Fibroblast of skin of back (primary cell): ENCODE measurements around the gene KCNA1.

Experiments used
- DNase-seq: peaks from one replicate; pipeline ENCODE4 v3.0.0-alpha.2; 2013

Gene KCNA1

DNA sequence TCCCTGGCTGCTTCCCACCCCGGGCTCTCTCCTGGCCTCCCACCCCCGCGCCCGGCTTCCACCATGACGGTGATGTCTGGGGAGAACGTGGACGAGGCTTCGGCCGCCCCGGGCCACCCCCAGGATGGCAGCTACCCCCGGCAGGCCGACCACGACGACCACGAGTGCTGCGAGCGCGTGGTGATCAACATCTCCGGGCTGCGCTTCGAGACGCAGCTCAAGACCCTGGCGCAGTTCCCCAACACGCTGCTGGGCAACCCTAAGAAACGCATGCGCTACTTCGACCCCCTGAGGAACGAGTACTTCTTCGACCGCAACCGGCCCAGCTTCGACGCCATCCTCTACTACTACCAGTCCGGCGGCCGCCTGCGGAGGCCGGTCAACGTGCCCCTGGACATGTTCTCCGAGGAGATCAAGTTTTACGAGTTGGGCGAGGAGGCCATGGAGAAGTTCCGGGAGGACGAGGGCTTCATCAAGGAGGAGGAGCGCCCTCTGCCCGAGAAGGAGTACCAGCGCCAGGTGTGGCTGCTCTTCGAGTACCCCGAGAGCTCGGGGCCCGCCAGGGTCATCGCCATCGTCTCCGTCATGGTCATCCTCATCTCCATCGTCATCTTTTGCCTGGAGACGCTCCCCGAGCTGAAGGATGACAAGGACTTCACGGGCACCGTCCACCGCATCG is 1.8 kb downstream of the KCNA1 start:
- no peak for DNase-seq

DNA sequence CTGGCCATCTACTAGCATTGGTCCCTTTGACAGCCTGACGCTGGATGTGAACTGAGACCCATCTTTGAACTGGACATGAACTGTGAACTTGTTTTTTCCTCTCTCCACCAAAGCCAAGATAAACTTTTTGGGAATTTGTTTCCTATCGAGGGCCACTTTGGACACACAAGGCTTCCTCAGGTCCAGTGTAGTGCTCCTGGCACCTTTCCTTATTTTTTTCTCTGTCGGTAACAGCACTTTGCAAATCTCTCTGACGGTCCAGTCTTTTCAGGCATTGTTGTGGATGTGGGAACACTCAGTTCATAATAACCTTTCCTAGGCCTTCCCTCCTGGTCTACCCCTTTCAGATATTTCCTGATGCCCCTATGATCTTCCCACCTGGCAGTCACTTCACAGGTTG is 5.0 kb downstream of the KCNA1 start:
- DNase-seq, result no peak

DNA sequence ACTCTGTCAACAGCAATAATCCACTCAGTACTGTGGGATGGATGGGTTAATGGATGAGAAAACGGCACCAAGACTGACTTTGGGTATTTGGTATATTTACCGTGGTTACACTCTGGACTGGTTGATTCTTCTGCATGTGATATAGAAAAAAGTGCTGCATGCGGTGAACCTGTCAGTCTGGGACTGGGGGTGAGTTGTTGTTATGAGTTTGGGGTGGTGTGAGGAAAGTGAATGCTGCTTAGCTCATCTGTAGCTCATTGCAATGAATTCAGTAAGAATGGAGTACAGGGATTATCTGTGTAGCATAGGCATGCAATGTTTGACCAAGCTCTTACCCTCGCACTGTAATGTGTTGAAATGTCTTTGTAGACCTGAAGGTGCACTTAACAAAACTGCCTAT is 6.0 kb downstream of the KCNA1 start:
- no peak for DNase-seq

DNA sequence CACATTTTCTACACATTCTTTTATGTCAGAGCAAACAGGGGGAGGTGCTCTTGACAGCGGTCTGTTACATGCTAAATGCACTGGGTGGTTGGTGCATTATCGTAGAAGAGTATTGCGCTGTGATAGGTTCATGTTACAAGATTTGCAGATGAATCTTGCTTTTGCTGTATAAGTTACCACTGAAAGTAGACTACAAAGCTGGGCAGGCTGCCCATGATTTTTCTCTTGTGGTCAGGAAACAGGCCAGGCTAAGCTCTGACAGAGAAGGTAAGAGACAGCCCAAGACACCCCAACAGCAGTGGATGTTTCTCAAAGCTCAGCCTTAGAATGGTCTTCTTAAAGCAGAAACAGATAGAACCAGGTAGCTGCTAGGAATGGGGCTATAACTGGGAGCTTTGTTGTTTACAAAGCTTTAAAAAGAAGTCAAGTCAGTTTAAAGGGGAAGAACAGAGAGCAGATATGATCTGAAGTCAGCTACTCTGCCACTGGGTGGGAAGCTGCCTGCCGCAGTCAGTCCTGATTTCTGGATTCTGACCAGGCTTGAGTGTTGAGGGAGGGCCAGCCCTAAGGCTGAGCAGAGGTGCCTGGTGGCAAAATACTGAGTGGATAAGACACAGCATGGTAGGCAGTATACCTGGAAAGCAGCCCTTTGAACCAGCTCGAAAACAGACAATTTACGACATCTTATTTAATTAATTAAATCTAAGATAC is 9.4 kb downstream of the KCNA1 start:
- DNase-seq, result peak; percentile 47

DNA sequence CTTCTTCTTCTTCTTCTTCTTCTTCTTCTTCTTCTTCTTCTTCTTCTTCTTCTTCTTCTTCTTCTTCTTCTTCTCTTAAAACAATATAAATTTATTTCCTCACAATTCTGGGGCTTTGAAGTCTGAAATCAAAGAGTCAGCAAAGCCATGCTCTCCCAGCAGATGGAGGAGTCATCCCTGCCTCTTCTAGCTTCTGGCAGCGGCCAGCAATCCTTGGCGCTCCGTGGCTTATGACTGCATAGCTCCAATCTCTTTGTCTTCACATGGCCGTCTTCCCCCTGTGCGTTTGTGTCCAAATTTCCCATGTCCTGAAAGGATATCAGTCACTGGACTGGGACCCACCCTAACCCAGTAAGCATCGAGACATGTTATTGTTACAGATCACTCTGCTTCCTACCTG is 22.9 kb downstream of the KCNA1 start:
- DNase-seq, result no peak

DNA sequence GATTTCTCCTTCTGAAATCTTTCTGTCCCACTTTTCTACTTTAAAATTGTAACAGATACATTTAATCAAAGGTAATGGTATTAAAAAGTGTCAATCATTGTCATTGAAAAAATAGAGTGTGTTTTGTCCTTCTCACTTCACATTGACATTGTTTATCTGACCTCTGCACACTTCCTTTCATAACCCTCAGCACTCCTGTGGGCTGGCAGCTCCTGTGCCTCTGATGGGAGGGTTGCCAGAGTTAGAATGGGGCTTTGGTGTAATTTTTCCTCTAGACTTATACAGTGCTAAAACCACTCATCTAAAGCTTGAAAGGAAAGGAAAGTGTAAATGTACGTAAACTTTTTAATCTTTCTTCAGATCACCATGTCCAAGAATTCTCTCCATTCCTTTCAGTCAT is 23.7 kb downstream of the KCNA1 start:
- DNase-seq, result no peak

DNA sequence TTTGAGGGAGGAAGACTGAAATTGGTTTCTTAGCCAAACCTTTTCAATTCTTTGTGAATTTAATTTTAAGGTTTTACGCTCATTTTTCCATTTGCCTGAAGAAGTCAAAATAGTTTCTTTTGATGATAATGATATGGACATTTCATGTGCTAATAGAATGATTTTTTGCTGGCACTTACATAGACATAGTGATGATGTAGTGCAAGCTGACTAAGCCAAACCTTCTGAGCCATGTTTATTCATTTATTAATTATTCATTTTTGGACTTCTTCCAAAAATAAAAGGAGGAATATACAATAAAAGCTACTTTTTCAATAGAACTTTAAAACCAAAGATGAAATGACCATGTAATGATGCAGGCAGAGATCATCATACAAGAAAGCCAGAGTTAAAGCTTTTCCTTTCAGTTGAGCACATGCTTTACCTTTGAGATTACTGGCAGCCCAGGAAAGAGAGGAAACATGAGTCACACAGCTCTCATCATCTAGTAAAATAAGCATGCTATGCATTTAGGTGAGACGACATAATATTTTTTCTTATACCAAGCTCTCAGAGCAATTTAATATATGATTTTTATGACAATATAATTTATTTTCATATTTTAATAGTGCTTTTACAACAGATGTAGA is 24.8 kb downstream of the KCNA1 start:
- DNase-seq, result peak; percentile 57

DNA sequence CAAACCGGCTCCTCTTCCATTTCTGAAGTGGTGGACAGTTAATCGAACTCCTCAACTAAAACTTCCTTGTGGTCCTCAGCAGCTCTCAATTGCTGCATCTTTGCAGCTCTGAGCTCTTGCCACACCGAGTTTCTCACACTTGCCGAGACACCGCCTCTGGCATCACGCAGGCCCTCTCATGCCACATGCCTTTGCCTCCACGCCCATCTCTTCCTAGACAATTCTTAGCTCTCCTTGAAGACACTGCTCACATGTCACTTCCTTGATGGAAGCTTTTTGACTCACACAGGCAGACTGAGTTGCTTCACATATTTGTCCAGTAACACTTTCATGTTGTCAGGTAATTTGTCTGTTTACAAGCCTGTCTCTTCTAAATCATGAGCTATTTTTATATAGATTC is 29.2 kb downstream of the KCNA1 start:
- DNase-seq, result no peak

DNA sequence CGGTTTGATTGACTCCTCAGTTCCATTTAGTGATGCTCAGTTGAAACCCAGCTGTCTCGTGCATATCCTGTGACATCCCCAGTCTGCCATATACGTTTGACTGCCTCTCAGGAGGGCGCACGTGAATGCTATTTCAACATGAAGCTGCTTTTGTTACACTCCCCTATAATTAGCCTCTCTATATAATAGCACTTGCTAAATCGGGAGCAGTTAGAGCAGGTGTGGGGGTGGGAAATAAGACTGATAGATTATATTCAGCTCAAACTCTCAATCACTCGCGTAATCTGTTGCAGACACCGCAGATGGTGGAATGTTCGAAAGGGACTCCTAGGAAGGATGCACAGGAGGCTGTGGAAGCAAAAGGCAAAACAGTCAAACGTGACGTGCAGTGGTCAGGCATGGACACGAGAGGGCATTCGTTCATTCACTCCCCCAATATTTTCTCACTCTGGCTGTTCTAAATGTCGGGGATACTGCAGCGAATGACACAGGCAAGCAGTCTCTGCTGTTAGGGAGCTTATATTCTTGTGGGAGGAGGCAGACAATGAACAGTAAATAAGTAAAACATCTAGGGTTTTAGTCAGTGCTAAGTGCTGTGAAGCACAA is 29.8 kb downstream of the KCNA1 start:
- DNase-seq, result no peak

DNA sequence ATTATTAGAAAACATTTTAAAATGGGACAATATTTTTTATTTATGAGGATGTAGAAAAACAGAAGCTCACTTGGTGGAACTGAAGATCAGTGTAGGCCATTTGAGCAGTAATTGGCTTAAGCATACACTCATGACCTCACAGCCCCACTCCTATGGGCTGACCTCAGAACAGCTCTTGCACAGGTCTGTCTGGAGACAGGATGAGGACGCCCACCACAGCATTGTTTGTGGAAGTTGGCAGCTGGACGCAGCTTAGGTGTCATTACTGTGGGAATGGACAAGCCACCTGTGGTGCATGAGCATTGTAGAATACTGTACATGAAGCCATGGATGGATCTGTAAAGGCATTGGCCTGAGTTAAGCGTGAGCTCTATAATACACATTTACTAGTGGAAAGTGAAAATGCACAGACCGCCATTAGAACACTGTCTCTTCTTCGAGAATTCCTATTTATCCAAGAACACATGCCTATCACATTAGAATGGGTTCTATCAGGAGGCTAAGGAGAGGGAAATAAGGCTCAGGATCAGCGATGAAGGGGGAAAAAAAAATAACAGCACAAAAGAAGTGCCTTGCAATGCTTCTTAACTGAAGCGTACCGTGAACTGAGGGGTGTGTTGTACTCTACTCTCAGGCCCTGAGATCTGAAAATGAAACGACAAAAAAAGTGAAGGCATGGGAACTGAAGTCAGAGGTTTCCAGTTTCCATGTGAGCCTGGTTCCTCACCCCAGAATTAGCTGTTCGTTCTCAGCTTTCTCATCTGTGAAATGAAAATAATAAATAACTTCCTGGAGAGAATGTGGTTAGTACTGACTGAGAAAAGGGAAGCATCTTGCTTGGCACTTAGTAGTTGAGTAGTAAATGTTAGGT is 33.6 kb downstream of the KCNA1 start:
- no peak for DNase-seq

DNA sequence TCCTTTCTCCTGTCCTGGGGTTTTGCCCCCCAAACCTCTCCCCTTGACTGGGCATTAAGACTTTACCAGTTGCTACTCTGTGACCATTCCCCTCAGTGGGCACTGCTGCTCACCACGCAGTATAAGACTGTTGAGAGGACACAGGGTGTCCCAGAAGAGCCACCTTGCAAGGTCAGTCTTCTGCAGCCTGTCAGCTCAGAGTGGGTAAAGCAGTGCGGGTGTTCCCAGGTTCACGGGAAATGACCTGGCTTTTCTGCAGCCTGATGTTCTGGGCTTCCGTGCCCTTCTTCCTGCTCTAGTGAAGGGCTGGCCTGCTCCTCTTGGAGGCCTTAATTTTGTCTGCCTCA is 34.2 kb downstream of the KCNA1 start:
- DNase-seq, result no peak

DNA sequence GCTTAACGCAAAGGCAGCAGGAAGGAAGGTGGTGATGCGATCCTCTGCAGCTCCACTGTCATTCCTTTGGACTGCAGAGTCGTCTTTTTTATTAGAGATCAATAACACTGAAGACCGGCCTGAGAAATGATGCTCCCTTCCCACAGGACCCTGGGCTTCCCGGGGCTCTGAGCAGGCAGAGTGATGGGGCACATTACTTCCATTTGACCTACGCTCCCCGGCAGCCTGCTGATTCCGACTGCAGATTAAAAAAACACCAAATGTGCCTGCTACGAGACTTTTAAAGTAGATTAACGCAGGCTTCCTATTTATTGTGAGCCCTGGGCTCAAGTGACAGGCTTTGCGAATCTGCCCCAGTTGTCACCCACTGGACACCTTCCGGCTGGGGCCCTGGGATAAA is 37.5 kb downstream of the KCNA1 start:
- DNase-seq, result no peak

DNA sequence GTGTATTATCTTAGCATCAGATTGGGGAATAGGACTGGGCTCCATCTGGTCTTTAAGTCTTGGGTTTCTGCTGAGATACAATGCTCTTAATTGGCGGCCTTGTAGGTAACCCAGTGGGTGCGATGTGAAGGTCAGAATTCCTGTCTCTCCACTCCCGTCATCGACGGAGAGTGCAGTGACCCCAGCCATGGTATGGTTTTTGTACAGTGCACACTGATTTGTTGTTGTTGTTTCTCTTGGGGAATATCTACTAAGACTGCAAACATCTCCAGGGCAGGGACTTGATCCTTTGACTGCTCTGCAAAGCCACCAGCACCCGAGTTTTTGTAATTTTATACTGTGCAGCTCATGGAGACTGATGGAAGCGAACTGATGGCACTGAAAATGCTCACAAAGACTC is 41.4 kb downstream of the KCNA1 start:
- no peak for DNase-seq

DNA sequence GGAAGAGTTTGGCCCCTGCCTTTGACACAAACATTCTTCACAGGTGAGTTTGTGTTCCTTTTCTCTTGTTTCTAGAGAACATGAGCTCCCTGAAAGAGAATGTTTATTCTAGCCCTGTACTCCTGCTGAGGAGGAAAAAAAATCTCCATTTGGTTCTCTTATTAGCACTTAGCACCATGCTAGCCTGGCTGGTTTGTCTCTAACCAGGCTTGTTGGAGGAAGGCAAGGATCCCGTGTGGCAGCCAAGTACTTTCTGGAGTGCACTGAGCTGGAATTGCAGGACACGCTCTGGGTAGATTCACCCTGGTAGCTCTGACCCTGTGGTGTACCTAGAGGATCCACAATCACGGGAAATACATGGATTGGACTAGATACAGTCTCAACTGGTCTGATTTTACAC is 41.9 kb downstream of the KCNA1 start:
- DNase-seq, result no peak

DNA sequence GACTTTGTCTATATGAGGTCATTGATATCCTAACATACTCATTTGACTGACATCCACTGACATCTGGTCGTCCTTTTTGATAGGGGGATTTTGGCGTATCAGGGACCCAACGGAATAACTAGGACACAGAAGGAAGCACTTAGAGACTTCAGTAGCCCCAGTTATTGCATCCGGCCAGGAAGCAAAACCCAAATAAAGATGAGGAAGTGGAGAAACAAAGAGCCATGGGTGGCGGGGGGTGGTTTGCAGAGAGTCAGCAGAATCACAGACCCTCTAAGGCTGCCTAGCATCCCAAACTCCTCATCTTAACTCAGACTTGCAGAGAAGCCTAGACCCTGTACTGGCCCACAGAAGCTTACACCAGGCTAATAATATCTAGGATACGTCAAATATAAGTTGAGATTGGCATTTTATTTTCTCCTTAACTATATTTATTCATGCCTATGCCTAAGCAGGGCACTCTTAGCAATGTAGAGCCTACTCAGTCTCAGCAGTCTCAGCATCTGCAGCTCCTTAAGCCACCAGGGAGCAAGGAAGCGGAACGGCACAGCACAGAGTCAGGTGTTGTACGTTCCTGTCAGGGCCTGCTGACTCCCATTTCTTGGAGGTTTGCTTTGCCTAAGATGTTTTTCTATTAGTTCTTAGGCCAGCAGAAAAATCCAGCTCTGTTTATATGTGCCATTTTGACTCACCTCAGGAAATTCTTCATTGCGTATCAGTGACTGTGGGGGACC is 45.1 kb downstream of the KCNA1 start:
- DNase-seq, result no peak

DNA sequence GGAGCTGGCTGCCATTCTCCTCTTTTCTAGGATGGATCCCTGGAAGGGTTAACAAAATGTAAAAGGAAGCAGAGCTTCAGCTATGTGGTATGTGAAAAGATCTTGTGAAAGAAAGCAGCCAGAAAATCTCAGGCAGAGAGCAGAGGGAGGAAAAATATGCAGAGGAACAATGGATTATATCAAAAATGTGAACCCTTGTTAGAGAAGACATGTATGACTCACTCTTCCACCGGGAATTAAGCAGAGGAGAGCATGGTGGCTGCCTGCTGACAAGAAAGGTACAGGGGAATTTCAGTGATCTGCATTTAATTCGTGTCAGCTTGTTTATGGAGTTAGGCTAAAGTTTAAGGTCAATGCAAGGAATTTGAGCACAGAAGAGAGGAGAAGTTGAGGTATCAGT is 46.3 kb downstream of the KCNA1 start:
- peak; percentile 88 for DNase-seq

DNA sequence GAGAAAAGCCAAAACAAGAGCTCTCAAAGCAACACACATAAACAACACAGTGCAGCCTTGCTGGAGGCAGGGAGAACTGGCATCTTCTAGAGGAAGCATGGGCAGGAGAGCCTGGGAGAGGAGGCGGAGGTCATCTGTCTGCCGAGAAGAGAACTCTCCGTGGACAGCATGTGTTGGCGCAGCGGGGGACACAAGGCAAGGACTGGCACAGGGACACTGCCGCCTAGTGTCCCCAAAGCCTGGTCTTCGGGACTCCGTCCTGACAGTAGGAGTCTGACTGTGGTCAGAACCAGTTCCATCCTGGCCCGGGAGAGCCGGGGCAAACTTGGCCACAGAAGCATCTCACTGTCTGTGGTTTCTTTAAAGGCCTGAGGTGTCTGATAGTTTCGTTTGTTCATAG is 47.3 kb downstream of the KCNA1 start:
- no peak for DNase-seq

DNA sequence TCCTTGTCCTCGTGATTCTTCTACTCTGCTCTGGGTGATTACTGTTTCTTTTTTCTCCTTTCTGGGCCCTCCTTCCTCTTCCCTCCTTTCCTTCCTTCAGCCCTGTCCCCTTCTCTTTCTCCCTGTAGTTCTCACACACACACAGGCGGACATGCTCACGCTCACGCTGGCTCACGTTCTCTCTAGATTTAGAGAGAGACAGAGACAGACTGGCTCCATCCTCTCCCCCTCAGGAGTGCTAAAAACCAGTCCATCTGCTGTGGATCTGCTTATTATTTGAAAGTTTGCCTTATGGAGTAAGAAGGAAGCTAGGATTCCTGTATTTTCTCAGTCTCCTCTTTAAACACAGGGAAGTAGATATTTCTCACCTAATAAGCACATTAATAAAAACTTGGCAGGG is 48.1 kb downstream of the KCNA1 start:
- DNase-seq, result no peak

DNA sequence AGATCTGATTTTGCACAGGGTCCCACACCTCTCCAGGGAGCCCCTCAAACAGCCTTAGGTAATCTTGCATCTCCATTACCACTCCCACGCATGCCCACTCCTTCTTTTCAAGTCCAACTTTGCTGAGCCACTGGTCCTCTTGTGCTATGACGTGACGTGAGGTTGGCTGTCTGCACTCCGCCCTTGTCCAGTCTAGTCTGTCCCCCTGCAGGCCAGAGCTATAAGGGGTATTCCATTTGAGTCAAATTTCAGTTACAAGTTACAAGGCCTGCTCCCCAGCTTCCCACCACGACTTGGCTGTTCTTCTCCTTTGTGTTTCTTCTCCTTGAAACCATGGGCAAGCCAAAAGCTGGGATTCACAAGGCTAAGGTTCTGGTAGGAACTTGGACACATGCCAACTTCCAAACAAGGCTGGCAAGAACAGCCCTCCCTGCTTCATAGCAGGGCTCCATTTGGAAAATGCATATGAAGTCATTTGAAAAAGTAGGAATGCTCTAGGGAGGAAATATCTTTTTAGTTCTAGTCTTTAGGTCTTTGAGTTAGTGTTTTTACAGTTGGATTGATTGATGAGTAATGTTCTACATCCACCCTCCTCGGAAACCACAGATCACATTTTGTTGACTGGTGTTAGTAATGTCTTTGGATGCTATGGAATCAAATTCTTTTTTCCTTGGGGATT is 49.1 kb downstream of the KCNA1 start:
- DNase-seq, result peak; percentile 95

DNA sequence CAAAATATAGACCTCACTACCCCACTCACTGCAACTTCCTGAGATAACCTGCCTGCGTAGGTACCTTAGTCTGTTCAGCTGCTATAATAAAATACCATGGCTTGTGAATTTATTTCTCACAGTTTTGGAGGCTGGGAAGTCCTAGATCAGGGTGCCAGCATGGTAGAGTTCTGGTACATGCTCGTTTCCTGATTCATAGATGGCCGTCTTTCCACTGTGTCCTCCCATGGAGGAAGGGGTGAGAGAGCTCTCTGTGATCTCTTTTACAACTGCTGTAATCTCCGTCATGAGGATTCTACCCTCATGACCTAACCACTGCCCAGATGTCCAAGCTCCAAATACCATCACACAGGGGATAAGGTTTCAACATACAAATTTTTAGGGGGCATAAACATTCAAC is 49.7 kb downstream of the KCNA1 start:
- DNase-seq, result no peak

DNA sequence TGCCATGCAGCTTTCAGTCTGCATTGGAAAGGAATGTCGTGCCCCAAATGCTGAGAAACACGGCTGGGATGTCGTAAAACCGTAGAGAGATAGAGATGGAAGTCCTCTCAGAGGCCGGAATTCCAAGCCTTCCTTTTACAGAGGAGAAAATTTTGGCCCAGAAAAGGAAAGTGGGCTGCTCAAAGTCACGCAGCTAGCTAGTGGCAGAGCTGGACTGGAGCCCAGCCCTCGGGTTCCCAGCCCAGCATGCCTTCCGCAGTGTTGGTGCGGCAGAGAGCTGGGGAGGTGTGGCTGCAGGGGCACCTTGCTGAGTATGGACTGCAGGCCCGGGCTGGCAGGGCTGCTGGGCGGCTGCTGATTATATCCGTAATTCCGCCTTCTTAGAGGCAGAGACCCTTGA is 50.3 kb downstream of the KCNA1 start:
- DNase-seq, result peak; percentile 72

DNA sequence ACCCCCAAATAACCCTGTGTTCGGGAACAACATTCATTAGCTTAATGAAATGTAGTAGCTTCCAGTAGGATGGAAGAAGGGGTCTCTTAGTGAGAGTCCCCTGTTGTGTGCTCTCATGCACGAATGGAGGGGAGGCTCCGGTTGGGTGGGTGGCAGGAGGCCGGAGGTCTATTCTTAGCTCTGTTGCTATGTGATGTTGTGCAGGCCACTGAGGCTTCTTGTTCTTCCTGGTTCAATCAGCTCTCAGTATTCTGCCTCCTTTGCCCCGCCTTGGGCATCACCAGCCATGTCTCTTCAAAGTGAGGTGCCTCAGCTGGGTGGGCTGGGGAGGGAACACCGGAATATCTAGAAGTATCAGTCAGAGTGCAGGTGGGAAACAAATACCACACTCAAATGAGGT is 50.8 kb downstream of the KCNA1 start:
- DNase-seq, result no peak
